T follicular helper cell (primary cell): ENCODE data around the gene CIAO2B.
A peak's percentile ranks its signal among the peaks of the same experiment; 100 is the strongest.
"Not testable (repeated sequence)": the region's sequence is repeated elsewhere in the genome, so short reads cannot be mapped to it uniquely, and the experiment has no call there.

Experiments
- DNase-seq: peaks from one replicate; pipeline ENCODE4 v3.0.0-alpha.2; 2020; ENCODE audit warnings: low read depth

CIAO2B gene

DNA sequence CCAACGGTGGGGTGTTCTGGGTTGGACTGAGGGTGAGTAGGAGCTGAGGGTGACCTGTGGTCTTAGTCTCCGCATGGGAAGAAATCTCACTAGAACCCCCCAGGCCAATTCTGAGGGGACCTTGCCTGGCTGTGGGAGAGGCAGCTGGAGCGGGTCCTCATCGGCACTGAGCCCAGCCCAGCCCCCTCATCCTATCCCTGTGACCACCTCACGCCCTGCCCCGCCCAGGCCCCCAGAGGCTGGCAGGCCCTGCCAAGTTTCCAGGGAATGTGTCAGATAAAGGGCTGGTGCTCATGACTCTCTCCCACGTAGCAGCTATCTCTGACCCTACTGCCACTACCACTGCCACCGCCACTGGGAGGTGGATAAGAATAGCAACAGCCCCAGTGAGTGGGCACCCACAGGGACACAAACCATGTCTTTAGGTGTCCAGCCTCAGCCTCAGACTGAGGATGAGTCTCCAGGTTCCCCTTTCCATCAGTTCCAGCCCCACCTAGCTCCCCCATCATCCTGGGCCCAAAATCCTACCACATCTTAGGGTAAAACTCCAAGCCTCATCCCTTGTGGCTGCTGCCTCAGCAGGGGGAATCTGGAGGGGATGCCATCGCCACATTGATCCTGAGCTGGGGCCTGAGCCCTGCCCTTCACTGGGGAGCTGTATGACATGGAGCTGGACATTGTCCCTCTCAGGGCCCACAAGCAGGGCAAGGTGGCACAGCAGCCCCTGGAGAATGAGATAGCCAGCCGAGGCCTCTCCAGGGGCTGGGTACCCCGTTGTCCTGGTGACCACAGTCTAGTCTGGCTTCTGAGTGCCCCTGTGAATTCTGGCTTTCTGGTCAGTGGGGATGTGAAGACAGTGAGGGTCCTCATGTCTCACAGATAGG, 30.4 kb downstream of the CIAO2B start:
- no peak for DNase-seq

DNA sequence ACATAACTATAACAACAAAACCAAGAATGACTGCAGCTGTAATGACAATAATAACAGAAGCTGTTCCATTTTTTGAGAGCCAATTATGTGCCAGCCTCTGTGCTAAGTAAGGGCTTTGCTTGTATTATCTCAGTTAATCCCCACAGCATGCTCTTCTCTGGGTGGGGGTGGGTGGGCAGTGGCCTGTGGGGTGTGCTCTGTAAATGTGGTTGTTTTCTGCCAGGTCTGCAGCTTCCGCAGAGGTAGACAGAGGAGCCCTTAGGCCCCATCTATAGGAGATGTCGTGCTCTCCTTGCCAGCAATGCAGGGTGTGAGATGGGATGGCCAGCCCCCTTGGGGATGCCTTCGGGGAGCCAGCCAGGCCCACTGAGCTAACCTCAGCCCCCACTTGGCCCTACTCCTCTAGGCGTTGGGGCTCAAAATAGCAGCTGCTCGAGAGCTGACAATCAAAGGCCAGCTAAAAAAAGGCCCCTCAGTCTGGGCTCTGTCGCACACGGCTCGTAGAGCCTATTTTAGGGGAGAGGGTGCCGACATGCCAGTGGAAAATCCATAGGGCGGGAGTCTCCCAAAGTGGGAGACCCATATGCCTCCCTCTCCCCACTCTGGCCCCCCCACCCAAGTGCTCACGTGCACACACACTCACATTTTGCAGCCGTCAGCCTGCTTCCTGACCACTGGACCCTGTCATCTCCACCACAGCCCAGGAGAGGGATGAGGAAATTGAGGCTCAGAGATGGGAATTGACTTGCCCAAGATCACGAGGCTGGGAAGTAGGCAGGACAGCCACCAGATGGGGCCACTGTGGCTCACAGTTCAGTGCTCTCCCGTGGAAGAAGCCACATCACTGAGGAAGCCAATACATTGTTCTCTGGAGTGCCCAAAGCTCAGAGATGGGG, 31.3 kb downstream of the CIAO2B start:
- DNase-seq, result no peak

DNA sequence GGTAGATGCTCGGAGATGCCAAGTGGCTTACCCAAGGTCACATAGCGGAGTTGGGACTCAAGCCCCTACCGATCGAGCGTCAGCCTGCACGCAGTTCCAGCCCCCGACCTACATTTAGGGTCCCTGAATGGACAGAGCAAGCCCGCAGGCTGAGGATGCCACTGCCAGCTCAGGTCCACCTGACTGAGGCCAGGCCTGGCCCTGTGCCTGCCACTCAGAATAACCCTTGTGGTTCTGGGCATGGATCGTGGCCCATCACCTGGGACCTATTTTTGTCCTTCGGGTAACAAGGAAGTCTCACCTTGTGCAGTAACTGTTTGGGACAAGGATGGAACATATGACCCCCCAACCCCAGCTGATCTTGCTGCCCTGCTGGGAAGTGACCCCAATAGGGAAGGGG, 32.6 kb downstream of the CIAO2B start:
- no peak for DNase-seq

DNA sequence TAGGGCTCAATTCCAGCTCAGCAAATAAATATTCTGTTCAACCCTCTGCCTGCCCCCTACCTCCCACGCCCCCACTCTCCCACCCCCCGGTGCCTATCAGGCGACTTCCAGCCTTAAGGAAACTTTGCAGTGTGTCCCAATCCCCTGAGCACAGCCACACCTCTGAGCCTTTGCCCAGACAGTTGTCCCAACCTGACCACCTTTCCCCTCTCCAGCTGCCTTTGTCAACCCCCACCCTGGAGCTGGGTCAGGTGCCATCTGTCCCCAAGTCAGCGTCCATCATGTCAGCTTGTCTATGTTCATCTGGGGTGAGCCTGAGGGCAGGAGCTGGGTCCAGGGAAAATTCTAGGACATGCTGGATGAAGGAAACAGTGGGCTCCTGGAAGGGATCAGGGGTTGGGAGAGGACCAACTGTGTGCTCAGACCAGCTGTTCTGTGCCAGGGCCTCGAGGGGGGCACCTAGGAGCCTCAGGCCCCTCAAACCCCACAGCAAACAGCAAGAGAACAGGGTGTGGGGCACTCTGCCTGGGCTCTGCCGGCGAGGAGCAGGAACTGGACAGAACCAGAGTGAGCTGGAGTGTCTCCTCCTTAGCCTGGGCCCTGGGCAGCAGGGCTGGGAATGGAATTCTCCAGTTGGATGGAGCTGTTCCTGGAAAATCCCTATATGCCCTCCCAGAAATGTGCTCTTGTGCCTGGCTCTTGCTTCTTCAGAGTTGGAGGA, 33.3 kb downstream of the CIAO2B start:
- DNase-seq, result no peak

- DNase-seq, result no peak
Observed at GRCh38 chr16:66899945-66900710, 34.1 kb downstream of the CIAO2B start.

- no peak for DNase-seq
Observed at GRCh38 chr16:66899310-66899944, 34.8 kb downstream of the CIAO2B start.

GRCh38 chr16:66898933-66899309, 35.3 kb downstream of the CIAO2B start:
- no peak for DNase-seq

DNA sequence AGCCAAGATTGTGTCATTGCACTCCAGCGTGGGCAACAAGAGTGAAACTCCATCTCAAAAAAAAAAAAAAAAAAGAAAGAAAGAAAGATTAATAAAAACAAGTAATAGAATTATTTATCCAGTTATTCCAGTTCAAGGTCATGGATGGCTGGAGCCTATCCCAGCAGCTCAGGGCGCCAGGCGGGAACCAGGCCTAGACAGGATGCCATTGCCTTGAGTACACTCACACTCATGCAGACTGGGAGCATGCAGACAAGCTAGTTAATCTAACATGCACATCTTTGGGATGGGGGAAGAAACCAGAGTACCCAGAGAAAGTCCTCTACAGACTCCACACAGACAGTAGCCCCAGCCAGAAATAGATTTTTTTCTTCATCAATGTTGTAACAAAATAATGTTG, 36.0 kb downstream of the CIAO2B start:
- DNase-seq, result no peak

- DNase-seq, result not testable (repeated sequence)
Observed at GRCh38 chr16:66896682-66897081, 37.5 kb downstream of the CIAO2B start.

DNA sequence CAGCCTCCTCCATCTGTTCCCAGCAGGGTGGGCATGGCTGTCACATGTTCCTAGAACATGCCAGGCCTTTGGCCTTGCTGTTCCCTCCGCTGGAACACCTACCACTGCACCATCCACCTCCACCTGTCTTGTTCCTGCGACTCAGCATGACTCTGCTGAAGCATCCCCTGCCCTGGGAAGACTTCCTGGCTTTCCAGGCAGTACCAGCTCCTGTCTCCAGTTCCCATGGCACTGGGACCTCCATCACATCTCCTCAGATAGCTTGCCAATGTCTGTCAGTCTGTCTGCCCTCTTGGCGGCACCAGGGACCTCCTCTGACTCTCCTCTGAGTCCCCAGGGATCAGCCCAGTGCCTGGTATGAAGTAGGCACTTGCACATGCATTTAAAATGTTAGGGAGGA, 38.2 kb downstream of the CIAO2B start:
- no peak for DNase-seq

DNA sequence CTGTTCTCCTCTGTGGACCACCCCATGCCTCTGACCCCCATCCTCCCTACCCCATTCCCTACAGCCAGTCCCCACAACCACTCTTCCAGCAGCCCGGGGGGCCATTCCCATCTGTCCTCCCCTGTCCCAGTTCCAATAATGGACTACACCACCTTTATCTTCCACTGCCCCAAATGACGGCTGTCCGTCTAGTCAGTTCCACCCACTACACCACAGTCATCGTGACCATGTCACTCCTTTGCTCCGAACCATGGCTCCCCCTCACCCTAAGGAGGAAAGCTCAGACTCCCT, 38.6 kb downstream of the CIAO2B start:
- no peak for DNase-seq

DNA sequence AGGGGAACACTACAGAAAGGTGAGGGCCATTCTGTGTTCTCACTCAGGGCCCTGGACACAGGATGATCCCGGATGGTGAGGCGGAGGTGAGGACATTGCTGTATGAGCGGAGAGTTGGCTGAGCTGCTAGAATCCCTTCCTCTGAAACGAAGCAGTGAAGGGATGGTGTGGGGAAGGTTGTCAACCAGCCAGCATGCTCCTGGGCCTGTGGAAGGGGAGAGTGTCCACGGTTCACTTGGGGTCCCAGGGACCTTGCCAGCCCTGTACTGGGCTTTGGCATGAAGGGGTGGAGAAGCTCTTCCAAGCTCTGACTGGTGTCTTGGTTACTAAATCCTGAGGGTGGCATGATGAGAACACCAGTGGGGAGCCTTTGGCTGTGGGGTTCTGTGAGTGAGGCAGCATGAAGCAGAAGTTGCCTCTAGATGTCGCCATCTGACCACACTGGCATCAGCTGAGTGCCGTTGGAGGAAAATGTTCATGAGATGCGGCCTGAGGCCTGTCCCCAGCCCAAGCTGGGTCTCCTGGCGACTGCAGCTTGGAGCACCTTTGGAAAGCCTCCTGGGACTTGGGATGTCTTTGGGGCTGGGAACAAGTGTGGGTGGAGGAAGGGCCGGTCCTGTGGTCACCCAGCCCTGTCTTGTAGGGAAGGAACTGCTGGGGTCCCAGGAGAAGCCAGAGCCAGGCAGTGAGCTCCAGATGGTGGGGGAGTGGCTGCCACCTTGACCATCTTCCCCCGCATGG, 39.1 kb downstream of the CIAO2B start:
- DNase-seq, result peak; percentile 26

GRCh38 chr16:66894055-66894454, 40.1 kb downstream of the CIAO2B start:
- no peak for DNase-seq

- DNase-seq, result no peak
Observed at GRCh38 chr16:66891797-66892196, 42.4 kb downstream of the CIAO2B start.

DNA sequence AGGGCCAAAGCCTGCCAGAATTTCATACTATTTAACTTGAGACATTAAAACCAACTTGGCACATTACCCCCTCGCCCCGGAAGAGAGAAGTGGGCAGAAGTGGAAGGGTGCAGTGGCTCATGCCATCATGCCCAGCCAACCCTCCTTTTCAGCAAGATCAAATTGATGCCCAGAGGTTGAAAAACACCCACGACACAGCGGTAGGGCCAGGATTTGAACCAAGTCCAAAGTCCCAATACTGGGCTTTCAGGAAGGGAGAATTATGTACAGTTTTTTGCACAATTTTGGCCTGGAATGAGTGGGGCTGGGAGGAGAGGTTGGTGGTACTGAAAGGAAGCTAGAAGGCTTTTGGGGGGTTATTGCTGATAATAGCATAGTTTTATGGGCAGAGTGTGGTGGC, 42.8 kb downstream of the CIAO2B start:
- DNase-seq, result no peak

- no peak for DNase-seq
Observed at GRCh38 chr16:66890799-66891198, 43.4 kb downstream of the CIAO2B start.

DNA sequence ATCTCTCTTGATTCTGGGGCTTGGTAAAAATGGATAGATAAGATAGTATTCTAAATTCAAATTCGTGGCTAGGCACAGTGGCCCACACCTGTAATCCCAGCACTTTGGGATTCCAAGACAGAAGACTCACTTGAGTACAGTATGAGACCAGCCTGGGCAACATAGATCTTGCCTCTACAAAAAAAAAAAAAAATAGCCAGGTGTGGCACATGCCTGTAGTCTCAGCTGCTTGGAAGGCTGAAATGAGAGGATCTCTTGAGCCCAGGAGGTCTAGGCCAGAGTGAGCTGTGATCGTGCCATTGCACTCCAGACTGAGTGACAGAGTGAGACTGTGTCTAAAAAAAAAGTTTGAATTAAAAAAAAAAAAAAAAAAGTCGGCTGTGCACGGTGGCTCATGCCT, 44.6 kb downstream of the CIAO2B start:
- no peak for DNase-seq

DNA sequence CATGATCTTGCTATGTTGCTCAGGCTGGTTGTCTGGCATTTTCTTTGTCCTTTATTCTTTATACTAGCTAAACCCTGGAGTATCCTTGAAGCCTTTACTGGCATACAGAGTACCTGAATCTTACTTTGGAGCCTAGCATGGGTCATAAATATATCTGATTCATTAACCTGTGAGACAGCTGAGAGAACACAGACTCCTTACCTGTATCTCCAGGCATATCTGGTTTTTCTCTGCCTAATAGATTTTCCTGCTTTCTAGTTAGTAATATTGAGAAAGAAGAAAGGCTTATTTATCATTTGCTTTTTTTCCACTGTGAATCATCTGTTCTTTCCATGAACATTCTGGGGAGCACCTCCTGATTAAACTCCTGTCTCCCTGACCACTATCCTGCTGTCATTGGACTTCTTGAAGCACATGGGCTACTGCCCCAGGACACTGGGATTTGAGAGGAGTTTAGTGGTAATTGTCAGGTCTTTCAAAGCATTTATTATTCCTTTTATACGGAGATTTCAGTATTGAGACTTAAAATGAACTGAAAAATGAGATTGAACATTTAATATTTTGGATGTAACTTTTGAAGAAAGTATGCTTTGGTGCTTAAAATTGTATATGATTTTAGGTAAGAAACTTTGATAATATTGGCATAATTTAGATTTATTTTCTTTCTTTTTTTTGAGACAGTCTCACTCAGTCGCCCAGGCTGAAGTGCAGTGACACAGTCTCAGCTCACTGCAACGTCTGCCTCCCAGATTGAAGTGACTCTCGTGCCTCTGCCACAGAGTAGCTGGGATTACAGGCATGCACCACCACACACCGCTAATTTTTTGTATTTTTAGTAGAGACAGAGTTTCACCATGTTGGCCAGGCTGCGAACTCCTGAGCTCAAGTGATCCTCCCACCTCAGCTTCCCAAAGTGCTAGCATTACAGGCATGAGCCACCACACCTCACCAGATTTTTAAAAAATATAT, 45.3 kb downstream of the CIAO2B start:
- no peak for DNase-seq

GRCh38 chr16:66886914-66887313, 47.3 kb downstream of the CIAO2B start:
- DNase-seq, result no peak
